ENCODE results near the gene SRSF1. TPM values are rescaled to one million over a fixed set of nuclear protein-coding genes. Genes with fewer than 3 reads are reported as not detected.
"Not testable (repeated sequence)": the region's sequence is repeated elsewhere in the genome, so short reads cannot be mapped to it uniquely, and the experiment has no call there.

SRSF1 gene
- total RNA-seq, 1 donor from 2014 or later: 158 TPM

GRCh38 chr17:57966246-57966645 is 40.8 kb downstream of the SRSF1 start:
- Mint-ChIP-seq H3K4me3 (ENCODE audit: unreplicated experiment) (no peak overlapping the region), H3K9me3 (ENCODE audit: unreplicated experiment) (no peaks in the 10 kb centered on the region), H3K27me3 (ENCODE audit: unreplicated experiment) (no peaks in the 10 kb centered on the region), H3K27ac (ENCODE audit: unreplicated experiment) (no peak overlapping the region), H3K36me3 (ENCODE audit: unreplicated experiment) (no peaks in the 10 kb centered on the region), H3K4me1 (ENCODE audit: unreplicated experiment) (peaks cover 8% of the 10 kb centered on the region)
- no peak for TF ChIP-seq CTCF (IDR thresholded peaks at IDR 0.05)
- peak; percentile 56 for DNase-seq (ENCODE audit: extremely low spot score, unreplicated experiment)

DNA sequence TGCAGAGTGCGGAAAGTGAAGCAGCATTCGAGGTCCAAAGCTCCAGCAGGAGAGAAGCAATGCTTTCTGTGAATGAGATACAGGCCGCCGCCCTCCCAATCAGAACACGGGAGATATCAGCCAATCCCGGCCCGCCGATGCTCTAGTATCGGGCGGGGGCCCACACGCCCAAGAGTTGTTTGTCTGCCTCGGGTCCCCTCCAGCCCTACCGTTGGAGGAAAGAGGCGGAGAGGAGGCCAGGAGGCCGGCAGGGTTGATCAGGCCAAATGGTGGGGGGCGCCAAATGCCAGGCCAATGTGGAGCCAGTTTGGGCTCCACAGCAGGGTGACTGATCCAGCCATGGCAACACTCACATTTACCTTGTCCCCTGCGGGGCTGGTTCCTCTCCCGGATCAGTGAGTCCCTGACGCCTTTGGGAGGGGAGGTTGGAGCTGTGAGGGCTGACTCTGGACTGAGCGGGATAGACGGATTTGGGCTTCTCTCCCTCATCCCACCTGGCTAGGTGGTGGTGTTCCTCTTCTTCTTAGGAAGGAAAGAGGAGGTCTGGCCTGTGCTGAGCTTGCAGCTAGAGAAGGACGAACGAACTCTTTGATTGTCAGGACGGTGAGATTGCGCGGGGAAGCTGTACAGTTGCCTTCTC is 41.4 kb downstream of the SRSF1 start:
- Mint-ChIP-seq H3K27ac (ENCODE audit: unreplicated experiment) (no peak overlapping the region), H3K27me3 (ENCODE audit: unreplicated experiment) (no peaks in the 10 kb centered on the region), H3K36me3 (ENCODE audit: unreplicated experiment) (no peaks in the 10 kb centered on the region), H3K4me3 (ENCODE audit: unreplicated experiment) (no peak overlapping the region), H3K4me1 (ENCODE audit: unreplicated experiment) (peaks cover 3% of the 10 kb centered on the region), H3K9me3 (ENCODE audit: unreplicated experiment) (no peaks in the 10 kb centered on the region)
- no peak for TF ChIP-seq CTCF (IDR thresholded peaks at IDR 0.05)
- peak; percentile 82 for DNase-seq (ENCODE audit: extremely low spot score, unreplicated experiment)

DNA sequence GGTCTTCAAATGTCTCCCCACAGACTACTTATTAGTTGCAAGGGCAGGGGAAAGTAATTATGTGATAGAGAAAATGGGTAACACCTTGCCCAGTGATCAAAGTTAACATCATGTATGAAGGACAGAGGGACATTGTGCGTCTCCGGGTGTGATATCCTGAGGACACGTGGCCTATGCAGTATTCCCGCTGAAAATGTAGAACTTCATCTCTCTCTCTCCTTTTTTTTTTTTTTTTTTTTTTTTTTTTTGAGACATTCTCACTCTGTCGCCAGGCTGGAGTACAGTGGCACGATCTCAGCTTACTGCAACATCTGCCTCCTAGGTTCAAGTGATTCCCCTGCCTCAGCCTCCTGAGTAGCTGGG is 43.9 kb downstream of the SRSF1 start:
- no peaks in the 10 kb centered on the region for H3K27me3 Mint-ChIP-seq (ENCODE audit: unreplicated experiment)
- DNase-seq (ENCODE audit: extremely low spot score, unreplicated experiment): no peak

DNA sequence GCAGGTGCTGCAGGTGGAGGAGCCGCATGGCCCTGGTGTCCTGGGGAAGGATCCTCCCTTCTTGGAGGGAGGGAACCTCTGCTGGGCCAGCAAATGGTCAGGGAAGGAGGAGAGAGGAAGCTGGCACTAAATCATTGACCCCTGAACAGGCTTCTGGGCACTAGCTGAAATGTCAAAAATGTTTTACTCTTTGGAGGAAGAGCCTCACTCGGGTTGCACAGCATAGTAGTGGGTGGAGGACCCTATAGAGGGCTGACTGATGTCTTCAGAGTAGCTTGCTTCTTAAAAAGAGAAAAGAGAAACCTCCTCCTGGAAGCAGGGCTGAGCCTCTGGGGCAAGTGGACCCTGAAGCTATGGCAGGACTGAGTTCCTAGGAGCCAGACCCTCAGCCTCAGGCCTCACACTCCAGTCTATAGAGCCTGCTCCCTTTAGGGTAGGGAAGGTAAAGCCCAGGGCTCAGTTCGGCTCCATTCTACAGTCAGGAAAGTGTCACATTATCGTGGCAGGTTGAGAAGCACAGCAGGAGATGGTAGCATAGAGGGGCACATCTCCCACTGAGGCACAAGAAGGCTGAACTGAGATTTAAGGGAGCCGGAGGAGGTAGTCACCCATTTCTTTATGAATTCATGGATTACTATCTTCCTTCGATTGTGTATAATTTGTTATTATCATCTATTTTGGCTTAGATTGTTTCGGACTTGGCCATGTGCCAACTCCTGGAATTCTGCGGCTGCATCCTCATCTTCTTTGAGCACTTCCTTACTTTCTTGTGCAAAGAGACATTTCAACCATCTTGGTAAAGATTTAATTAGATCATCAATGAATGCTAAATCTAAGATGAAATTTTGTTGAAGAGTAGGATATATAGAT is 44.5 kb downstream of the SRSF1 start:
- H3K27ac Mint-ChIP-seq (ENCODE audit: unreplicated experiment): no peak overlapping the region
- H3K4me1 Mint-ChIP-seq (ENCODE audit: unreplicated experiment): no peaks in the 10 kb centered on the region
- no peak for TF ChIP-seq CTCF (IDR thresholded peaks at IDR 0.05)
- no peaks in the 10 kb centered on the region for H3K9me3 Mint-ChIP-seq (ENCODE audit: unreplicated experiment)
- H3K27me3 Mint-ChIP-seq (ENCODE audit: unreplicated experiment): no peaks in the 10 kb centered on the region
- H3K36me3 Mint-ChIP-seq (ENCODE audit: unreplicated experiment): no peaks in the 10 kb centered on the region
- peak; percentile 48 for DNase-seq (ENCODE audit: extremely low spot score, unreplicated experiment)
- H3K4me3 Mint-ChIP-seq (ENCODE audit: unreplicated experiment): no peak overlapping the region

More for the DNA sequence above, 43.9 kb downstream of the SRSF1 start:
- TF ChIP-seq CTCF (IDR thresholded peaks at IDR 0.05): no peak
- Mint-ChIP-seq H3K4me3 (ENCODE audit: unreplicated experiment) (no peak overlapping the region), H3K9me3 (ENCODE audit: unreplicated experiment) (no peaks in the 10 kb centered on the region), H3K36me3 (ENCODE audit: unreplicated experiment) (no peaks in the 10 kb centered on the region), H3K27ac (ENCODE audit: unreplicated experiment) (no peak overlapping the region), H3K4me1 (ENCODE audit: unreplicated experiment) (no peaks in the 10 kb centered on the region)

- no peaks in the 10 kb centered on the region for H3K36me3 Mint-ChIP-seq (ENCODE audit: unreplicated experiment)
Observed at GRCh38 chr17:57959929-57960328, 47.1 kb downstream of the SRSF1 start.

GRCh38 chr17:57958391-57958790 is 48.7 kb downstream of the SRSF1 start:
- not testable (repeated sequence) for H3K27me3 Mint-ChIP-seq (ENCODE audit: unreplicated experiment); H3K36me3 Mint-ChIP-seq (ENCODE audit: unreplicated experiment); DNase-seq (ENCODE audit: extremely low spot score, unreplicated experiment); H3K9me3 Mint-ChIP-seq (ENCODE audit: unreplicated experiment); H3K4me3 Mint-ChIP-seq (ENCODE audit: unreplicated experiment); H3K27ac Mint-ChIP-seq (ENCODE audit: unreplicated experiment)
- peaks cover 14% of the 10 kb centered on the region for H3K4me1 Mint-ChIP-seq (ENCODE audit: unreplicated experiment)

More at GRCh38 chr17:57959929-57960328, 47.1 kb downstream of the SRSF1 start:
- Mint-ChIP-seq H3K9me3 (ENCODE audit: unreplicated experiment) (no peaks in the 10 kb centered on the region), H3K4me3 (ENCODE audit: unreplicated experiment) (no peak overlapping the region), H3K27me3 (ENCODE audit: unreplicated experiment) (no peaks in the 10 kb centered on the region), H3K4me1 (ENCODE audit: unreplicated experiment) (peaks cover 5% of the 10 kb centered on the region), H3K27ac (ENCODE audit: unreplicated experiment) (no peak overlapping the region)
- DNase-seq (ENCODE audit: extremely low spot score, unreplicated experiment): no peak
- no peak for TF ChIP-seq CTCF (IDR thresholded peaks at IDR 0.05)
